Measurements from ENCODE around the gene BEAN1.

DNA sequence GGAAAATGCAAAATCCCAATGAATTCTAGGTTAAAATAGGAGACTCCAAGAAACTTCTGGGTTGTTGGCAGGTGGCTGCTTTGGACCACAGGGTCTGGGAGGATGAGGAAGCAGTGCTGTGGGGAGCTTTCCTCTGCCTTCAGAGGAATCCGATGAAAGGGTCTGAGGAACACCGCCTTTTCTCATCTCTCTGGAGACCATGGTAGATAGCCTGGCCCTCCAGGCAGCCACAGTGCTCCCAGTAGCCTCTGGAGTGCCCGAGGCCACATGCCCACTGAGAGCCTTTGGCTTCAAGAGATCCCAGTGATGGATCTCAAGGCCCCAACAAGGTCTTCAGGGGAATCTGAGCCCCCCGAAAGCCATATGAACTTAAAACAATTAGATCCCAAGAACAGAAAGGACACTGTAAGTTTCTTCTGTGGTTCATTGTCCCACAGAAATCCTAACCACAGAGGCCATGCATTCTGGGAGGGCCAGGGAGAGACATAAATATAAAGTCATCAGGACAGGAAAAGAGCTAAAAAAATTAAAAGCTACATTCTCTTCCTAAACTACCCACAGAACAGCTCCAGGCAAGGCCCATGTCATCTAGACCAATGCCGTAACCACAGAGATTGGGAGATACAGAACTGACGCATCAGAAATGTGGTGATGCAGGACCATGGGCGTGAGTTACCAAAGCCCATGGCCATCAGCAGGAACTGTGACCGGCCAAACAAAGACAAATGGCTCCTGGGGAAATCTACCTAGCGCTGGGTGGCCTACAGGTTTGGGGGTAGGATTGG is 98.5 kb downstream of the BEAN1 start:
- TF ChIP-seq, protein P1, sequence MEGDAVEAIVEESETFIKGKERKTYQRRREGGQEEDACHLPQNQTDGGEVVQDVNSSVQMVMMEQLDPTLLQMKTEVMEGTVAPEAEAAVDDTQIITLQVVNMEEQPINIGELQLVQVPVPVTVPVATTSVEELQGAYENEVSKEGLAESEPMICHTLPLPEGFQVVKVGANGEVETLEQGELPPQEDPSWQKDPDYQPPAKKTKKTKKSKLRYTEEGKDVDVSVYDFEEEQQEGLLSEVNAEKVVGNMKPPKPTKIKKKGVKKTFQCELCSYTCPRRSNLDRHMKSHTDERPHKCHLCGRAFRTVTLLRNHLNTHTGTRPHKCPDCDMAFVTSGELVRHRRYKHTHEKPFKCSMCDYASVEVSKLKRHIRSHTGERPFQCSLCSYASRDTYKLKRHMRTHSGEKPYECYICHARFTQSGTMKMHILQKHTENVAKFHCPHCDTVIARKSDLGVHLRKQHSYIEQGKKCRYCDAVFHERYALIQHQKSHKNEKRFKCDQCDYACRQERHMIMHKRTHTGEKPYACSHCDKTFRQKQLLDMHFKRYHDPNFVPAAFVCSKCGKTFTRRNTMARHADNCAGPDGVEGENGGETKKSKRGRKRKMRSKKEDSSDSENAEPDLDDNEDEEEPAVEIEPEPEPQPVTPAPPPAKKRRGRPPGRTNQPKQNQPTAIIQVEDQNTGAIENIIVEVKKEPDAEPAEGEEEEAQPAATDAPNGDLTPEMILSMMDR (conservative IDR thresholded peaks at IDR 0.05; ENCODE audit: low read depth in 2 of 2): no peak
- TF ChIP-seq, protein P2, sequence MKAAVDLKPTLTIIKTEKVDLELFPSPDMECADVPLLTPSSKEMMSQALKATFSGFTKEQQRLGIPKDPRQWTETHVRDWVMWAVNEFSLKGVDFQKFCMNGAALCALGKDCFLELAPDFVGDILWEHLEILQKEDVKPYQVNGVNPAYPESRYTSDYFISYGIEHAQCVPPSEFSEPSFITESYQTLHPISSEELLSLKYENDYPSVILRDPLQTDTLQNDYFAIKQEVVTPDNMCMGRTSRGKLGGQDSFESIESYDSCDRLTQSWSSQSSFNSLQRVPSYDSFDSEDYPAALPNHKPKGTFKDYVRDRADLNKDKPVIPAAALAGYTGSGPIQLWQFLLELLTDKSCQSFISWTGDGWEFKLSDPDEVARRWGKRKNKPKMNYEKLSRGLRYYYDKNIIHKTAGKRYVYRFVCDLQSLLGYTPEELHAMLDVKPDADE (IDR thresholded peaks at IDR 0.05): no peak
- TF ChIP-seq EZH2phosphoT487 (IDR thresholded peaks at IDR 0.05; ENCODE audit: unreplicated experiment): no peak
- no peak for TF ChIP-seq EZH2 (IDR thresholded peaks at IDR 0.05; ENCODE audit: low read depth, unreplicated experiment)
- no peak for TF ChIP-seq ZNF114 (CRISPR knock-in tag; IDR thresholded peaks at IDR 0.05)
- no peak for TF ChIP-seq ZNF331 (CRISPR knock-in tag; IDR thresholded peaks at IDR 0.05; ENCODE audit: low read depth)
- TF ChIP-seq CREB1 (CRISPR knock-in tag; IDR thresholded peaks at IDR 0.05; ENCODE audit: low read depth): no peak
- TF ChIP-seq POLR2AphosphoS5 (IDR thresholded peaks at IDR 0.05; ENCODE audit: low read depth): no peak
- TF ChIP-seq, protein P3, sequence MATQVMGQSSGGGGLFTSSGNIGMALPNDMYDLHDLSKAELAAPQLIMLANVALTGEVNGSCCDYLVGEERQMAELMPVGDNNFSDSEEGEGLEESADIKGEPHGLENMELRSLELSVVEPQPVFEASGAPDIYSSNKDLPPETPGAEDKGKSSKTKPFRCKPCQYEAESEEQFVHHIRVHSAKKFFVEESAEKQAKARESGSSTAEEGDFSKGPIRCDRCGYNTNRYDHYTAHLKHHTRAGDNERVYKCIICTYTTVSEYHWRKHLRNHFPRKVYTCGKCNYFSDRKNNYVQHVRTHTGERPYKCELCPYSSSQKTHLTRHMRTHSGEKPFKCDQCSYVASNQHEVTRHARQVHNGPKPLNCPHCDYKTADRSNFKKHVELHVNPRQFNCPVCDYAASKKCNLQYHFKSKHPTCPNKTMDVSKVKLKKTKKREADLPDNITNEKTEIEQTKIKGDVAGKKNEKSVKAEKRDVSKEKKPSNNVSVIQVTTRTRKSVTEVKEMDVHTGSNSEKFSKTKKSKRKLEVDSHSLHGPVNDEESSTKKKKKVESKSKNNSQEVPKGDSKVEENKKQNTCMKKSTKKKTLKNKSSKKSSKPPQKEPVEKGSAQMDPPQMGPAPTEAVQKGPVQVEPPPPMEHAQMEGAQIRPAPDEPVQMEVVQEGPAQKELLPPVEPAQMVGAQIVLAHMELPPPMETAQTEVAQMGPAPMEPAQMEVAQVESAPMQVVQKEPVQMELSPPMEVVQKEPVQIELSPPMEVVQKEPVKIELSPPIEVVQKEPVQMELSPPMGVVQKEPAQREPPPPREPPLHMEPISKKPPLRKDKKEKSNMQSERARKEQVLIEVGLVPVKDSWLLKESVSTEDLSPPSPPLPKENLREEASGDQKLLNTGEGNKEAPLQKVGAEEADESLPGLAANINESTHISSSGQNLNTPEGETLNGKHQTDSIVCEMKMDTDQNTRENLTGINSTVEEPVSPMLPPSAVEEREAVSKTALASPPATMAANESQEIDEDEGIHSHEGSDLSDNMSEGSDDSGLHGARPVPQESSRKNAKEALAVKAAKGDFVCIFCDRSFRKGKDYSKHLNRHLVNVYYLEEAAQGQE (IDR thresholded peaks at IDR 0.05; ENCODE audit: unreplicated experiment): no peak
- no peak for TF ChIP-seq JUNB (IDR thresholded peaks at IDR 0.05; ENCODE audit: unreplicated experiment)
- TF ChIP-seq NANOG (IDR thresholded peaks at IDR 0.05; ENCODE audit: borderline replicate concordance): no peak
- TF ChIP-seq, protein P4, sequence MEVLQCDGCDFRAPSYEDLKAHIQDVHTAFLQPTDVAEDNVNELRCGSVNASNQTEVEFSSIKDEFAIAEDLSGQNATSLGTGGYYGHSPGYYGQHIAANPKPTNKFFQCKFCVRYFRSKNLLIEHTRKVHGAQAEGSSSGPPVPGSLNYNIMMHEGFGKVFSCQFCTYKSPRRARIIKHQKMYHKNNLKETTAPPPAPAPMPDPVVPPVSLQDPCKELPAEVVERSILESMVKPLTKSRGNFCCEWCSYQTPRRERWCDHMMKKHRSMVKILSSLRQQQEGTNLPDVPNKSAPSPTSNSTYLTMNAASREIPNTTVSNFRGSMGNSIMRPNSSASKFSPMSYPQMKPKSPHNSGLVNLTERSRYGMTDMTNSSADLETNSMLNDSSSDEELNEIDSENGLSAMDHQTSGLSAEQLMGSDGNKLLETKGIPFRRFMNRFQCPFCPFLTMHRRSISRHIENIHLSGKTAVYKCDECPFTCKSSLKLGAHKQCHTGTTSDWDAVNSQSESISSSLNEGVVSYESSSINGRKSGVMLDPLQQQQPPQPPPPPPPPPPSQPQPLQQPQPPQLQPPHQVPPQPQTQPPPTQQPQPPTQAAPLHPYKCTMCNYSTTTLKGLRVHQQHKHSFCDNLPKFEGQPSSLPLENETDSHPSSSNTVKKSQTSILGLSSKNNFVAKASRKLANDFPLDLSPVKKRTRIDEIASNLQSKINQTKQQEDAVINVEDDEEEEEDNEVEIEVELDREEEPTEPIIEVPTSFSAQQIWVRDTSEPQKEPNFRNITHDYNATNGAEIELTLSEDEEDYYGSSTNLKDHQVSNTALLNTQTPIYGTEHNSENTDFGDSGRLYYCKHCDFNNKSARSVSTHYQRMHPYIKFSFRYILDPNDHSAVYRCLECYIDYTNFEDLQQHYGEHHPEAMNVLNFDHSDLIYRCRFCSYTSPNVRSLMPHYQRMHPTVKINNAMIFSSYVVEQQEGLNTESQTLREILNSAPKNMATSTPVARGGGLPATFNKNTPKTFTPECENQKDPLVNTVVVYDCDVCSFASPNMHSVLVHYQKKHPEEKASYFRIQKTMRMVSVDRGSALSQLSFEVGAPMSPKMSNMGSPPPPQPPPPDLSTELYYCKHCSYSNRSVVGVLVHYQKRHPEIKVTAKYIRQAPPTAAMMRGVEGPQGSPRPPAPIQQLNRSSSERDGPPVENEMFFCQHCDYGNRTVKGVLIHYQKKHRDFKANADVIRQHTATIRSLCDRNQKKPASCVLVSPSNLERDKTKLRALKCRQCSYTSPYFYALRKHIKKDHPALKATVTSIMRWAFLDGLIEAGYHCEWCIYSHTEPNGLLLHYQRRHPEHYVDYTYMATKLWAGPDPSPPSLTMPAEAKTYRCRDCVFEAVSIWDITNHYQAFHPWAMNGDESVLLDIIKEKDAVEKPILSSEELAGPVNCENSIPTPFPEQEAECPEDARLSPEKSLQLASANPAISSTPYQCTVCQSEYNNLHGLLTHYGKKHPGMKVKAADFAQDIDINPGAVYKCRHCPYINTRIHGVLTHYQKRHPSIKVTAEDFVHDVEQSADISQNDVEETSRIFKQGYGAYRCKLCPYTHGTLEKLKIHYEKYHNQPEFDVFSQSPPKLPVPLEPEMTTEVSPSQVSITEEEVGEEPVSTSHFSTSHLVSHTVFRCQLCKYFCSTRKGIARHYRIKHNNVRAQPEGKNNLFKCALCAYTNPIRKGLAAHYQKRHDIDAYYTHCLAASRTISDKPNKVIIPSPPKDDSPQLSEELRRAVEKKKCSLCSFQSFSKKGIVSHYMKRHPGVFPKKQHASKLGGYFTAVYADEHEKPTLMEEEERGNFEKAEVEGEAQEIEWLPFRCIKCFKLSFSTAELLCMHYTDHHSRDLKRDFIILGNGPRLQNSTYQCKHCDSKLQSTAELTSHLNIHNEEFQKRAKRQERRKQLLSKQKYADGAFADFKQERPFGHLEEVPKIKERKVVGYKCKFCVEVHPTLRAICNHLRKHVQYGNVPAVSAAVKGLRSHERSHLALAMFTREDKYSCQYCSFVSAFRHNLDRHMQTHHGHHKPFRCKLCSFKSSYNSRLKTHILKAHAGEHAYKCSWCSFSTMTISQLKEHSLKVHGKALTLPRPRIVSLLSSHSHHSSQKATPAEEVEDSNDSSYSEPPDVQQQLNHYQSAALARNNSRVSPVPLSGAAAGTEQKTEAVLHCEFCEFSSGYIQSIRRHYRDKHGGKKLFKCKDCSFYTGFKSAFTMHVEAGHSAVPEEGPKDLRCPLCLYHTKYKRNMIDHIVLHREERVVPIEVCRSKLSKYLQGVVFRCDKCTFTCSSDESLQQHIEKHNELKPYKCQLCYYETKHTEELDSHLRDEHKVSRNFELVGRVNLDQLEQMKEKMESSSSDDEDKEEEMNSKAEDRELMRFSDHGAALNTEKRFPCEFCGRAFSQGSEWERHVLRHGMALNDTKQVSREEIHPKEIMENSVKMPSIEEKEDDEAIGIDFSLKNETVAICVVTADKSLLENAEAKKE (CRISPR knock-in tag; IDR thresholded peaks at IDR 0.05): no peak

Measured in GM23338 (cell line).